ENCODE data around the gene GIPC3.

DNA sequence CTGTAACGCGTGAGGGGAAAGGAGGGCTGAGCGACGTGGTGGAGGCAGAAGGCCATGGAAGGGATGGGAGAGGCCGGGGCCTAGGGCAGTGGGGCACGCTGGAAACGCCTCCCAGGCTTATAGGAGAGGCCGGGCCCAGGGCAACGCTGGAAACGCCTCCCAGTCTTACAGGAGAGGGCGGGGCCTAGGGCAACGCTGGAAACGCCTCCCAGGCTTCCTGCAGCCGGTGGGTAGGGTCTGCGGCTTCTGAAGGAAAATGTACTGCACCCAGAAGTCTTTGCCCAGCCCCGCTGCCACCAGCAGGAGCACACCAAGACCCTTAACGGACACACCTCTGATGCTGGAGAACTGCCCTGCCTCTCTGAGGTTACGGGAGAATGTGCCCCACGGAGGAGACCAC, 32.2 kb downstream of the GIPC3 start:
- TF ChIP-seq RFX5 (IDR thresholded peaks at IDR 0.05; ENCODE audit: borderline replicate concordance, low read depth, low read length) (no peak), ATF3 (IDR thresholded peaks at IDR 0.05; ENCODE audit: insufficient read depth, low read depth, low read length) (no peak), EZH2 (IDR thresholded peaks at IDR 0.05; ENCODE audit: low read depth, low read length, severe bottlenecking) (no peak), POLR2A (IDR thresholded peaks at IDR 0.05; ENCODE audit: control extremely low read depth in 1 of 2, low read depth in 2 of 2, low read length in 2 of 2) (no peak), MAFK (IDR thresholded peaks at IDR 0.05; ENCODE audit: low read depth, low read length) (no peak)
- TF ChIP-seq, protein P1, sequence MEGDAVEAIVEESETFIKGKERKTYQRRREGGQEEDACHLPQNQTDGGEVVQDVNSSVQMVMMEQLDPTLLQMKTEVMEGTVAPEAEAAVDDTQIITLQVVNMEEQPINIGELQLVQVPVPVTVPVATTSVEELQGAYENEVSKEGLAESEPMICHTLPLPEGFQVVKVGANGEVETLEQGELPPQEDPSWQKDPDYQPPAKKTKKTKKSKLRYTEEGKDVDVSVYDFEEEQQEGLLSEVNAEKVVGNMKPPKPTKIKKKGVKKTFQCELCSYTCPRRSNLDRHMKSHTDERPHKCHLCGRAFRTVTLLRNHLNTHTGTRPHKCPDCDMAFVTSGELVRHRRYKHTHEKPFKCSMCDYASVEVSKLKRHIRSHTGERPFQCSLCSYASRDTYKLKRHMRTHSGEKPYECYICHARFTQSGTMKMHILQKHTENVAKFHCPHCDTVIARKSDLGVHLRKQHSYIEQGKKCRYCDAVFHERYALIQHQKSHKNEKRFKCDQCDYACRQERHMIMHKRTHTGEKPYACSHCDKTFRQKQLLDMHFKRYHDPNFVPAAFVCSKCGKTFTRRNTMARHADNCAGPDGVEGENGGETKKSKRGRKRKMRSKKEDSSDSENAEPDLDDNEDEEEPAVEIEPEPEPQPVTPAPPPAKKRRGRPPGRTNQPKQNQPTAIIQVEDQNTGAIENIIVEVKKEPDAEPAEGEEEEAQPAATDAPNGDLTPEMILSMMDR (IDR thresholded peaks at IDR 0.05; ENCODE audit: control extremely low read depth in 1 of 3, insufficient read depth in 1 of 3, low read depth in 1 of 3, low read length in 3 of 3), result no peak
